IMR-90 (cell line): ENCODE data around the gene ZNF470. TPM values are rescaled to one million over a fixed set of nuclear protein-coding genes. Genes with fewer than 3 reads are reported as not detected.

Experiments used
- ATAC-seq: fragments of 200-7000 bp; cut with Tn5 transposase; 2 replicates; pipeline ENCODE4 v1.9.1; 2020; ENCODE audit warnings: low read depth, mild to moderate bottlenecking, moderate library complexity
- BruUV-seq: library from RNA; stranded (reverse); fragments of 400-500 nt; replicated peaks from 2 replicates; lab custom pipeline; 2021; lab: Mats Ljungman, UMichigan
- CTCF ChIA-PET: fragments of 300-600 bp; formaldehyde crosslinking; extraction: SDS; loops from one replicate; lab custom pipeline; 2021; ENCODE audit warnings: antibody characterized with exemption; lab: Yijun Ruan, JAX
- POLR2A ChIA-PET: fragments of 300-600 bp; sonication (Branson Sonifier 250); formaldehyde crosslinking; loops from one replicate; lab custom pipeline; 2022; ENCODE audit warnings: antibody characterized with exemption; ENCODE audit not compliant: unreplicated experiment; lab: Charles Lee
- DNase-seq: peaks from one replicate; pipeline ENCODE4 v3.0.0; 2013
- H2AFZ ChIP-seq: replicated peaks from 2 replicates; pipeline ENCODE3; 2013; ENCODE audit warnings: low read length, mild to moderate bottlenecking; ENCODE audit not compliant: poor library complexity
- H2AK5ac ChIP-seq: 2 replicates; pipeline ENCODE4 v1.6.1; 2013; ENCODE audit warnings: low read depth, low read length, inconsistent platforms
- H2AK9ac ChIP-seq: replicated peaks from 2 replicates; pipeline ENCODE3; 2013; ENCODE audit warnings: mild to moderate bottlenecking, low read depth, low read length, moderate library complexity; ENCODE audit not compliant: poor library complexity
- H2BK120ac ChIP-seq: 2 replicates; pipeline ENCODE4 v1.6.1; 2013; ENCODE audit warnings: low read depth, low read length, inconsistent platforms
- H2BK15ac ChIP-seq: 3 replicates; pipeline ENCODE4 v1.6.1; 2013; ENCODE audit warnings: low read depth, low read length, inconsistent platforms
- H2BK20ac ChIP-seq: 2 replicates; pipeline ENCODE4 v1.6.1; 2013; ENCODE audit warnings: low read depth, mild to moderate bottlenecking, inconsistent platforms, low read length, moderate library complexity
- H2BK5ac ChIP-seq: 2 replicates; pipeline ENCODE4 v1.6.1; 2013; ENCODE audit warnings: mild to moderate bottlenecking, low read depth, low read length, inconsistent platforms; ENCODE audit not compliant: poor library complexity, severe bottlenecking
- H3K14ac ChIP-seq: replicated peaks from 2 replicates; pipeline ENCODE4 v1.6.1; 2013; ENCODE audit warnings: low read depth, low read length, inconsistent platforms
- H3K18ac ChIP-seq: 2 replicates; pipeline ENCODE4 v1.6.1; 2013; ENCODE audit warnings: low read depth, low read length, control low read depth
- H3K23ac ChIP-seq: 2 replicates; pipeline ENCODE4 v1.6.1; 2013; ENCODE audit warnings: low read depth, low read length, inconsistent platforms
- H3K27ac ChIP-seq: 2 replicates; pipeline ENCODE4 v1.5.1; 2013; ENCODE audit warnings: mild to moderate bottlenecking, control low read depth, low read length; ENCODE audit not compliant: insufficient read depth
- H3K27me3 ChIP-seq: 2 replicates; pipeline ENCODE4 v1.6.1; 2013; ENCODE audit warnings: low read length; ENCODE audit not compliant: control insufficient read depth, insufficient read depth
- H3K36me3 ChIP-seq: 2 replicates; pipeline ENCODE4 v1.6.1; 2013; ENCODE audit warnings: low read length, mixed read lengths; ENCODE audit not compliant: control insufficient read depth, insufficient read depth
- H3K4ac ChIP-seq: 2 replicates; pipeline ENCODE4 v1.6.1; 2013; ENCODE audit warnings: low read depth, low read length, inconsistent platforms
- H3K4me1 ChIP-seq: 2 replicates; pipeline ENCODE4 v1.6.1; 2013; ENCODE audit warnings: low read length, mixed read lengths; ENCODE audit not compliant: control insufficient read depth, insufficient read depth
- H3K4me2 ChIP-seq: 2 replicates; pipeline ENCODE4 v1.6.1; 2013; ENCODE audit warnings: low read depth, mild to moderate bottlenecking, control low read depth, low read length, moderate library complexity
- H3K4me3 ChIP-seq: 2 replicates; pipeline ENCODE4 v1.5.1; 2013; ENCODE audit warnings: low read depth, mild to moderate bottlenecking, control low read depth, low read length, moderate library complexity; ENCODE audit not compliant: insufficient read depth
- H3K56ac ChIP-seq: 2 replicates; pipeline ENCODE4 v1.6.1; 2013; ENCODE audit warnings: low read length, inconsistent platforms; ENCODE audit not compliant: insufficient read depth; ENCODE audit errors: extremely low read depth
- H3K79me1 ChIP-seq, 2 experiments: 2 replicates each; pipeline ENCODE4 v1.6.1; 2013; ENCODE audit warnings: low read length in 2 of 2, inconsistent platforms in 1 of 2, low read depth in 1 of 2
- H3K9ac ChIP-seq: 2 replicates; pipeline ENCODE4 v1.6.1; 2013; ENCODE audit warnings: low read depth, low read length, control low read depth
- H3K9me1 ChIP-seq: 2 replicates; pipeline ENCODE4 v1.6.1; 2013; ENCODE audit warnings: low read length, inconsistent platforms; ENCODE audit not compliant: insufficient read depth
- H3K9me3 ChIP-seq: 2 replicates; pipeline ENCODE4 v1.6.1; 2013; ENCODE audit warnings: low read length; ENCODE audit not compliant: control insufficient read depth, insufficient read depth
- H4K20me1 ChIP-seq: 2 replicates; pipeline ENCODE4 v1.6.1; 2013; ENCODE audit warnings: low read length, inconsistent platforms; ENCODE audit not compliant: insufficient read depth
- H4K5ac ChIP-seq: 2 replicates; pipeline ENCODE4 v1.6.1; 2013; ENCODE audit warnings: mild to moderate bottlenecking, low read depth, low read length, control low read depth
- H4K8ac ChIP-seq, 2 experiments: 2 replicates each; pipeline ENCODE4 v1.6.1; 2013; ENCODE audit warnings: low read depth in 2 of 2, low read length in 2 of 2, control low read depth in 1 of 2, inconsistent platforms in 1 of 2
- H4K91ac ChIP-seq: 2 replicates; pipeline ENCODE4 v1.6.1; 2013; ENCODE audit warnings: low read depth, low read length, inconsistent platforms; ENCODE audit not compliant: insufficient read depth
- CHD1 ChIP-seq: IDR thresholded peaks from 2 replicates; pipeline ENCODE4 v1.6.1; 2012; ENCODE audit warnings: low read depth, low read length, improper control_type of control experiment
- CTCF ChIP-seq: conservative IDR thresholded peaks from 2 replicates; pipeline ENCODE4 v1.5.1; 2012; ENCODE audit warnings: mild to moderate bottlenecking, low read depth, low read length, improper control_type of control experiment
- NFE2L2 ChIP-seq: fragments of 150-350 bp; IDR thresholded peaks from 2 replicates; pipeline ENCODE4 v1.6.1; 2016; ENCODE audit warnings: low read depth, mild to moderate bottlenecking, low read length
- RCOR1 ChIP-seq: IDR thresholded peaks from 2 replicates; pipeline ENCODE4 v1.6.1; 2012; ENCODE audit warnings: mild to moderate bottlenecking, low read length, improper control_type of control experiment; ENCODE audit not compliant: insufficient replicate concordance
- RFX5 ChIP-seq: IDR thresholded peaks from 2 replicates; pipeline ENCODE4 v1.8.0; 2012; ENCODE audit warnings: low read depth, mild to moderate bottlenecking, low read length, moderate library complexity
- WGBS, 2 experiments: methylation state at CpG; one replicate each; pipeline versions ENCODE4 v1.1.5 to v1.1.7; 2013; ENCODE audit warnings: missing lambda C conversion rate in 2 of 2; ENCODE audit not compliant: insufficient read length in 1 of 2; ENCODE audit errors: extremely low coverage in 2 of 2; 5-methylcytosine and 5-hydroxymethylcytosine counted together
- dilution Hi-C: fragments of 300-500 bp; cut with HindIII; formaldehyde crosslinking; loops from one replicate; pipeline ENCODE4 v1.14.3; 2018; ENCODE audit warnings: low sequenced_read_pairs; ENCODE audit not compliant: unreplicated experiment
- in situ Hi-C: fragments of 300-500 bp; cut with MboI; formaldehyde crosslinking; loops from 3 replicates; pipeline ENCODE4 v1.14.3; 2019; ENCODE audit warnings: low sequenced_read_pairs, inconsistent platforms, mixed read lengths
- intact Hi-C: fragments of 100-400 bp; cut with micrococcal nuclease; formaldehyde crosslinking; loops from 2 replicates; pipeline ENCODE4 v1.10.0; 2022
- polyA plus RNA-seq, 3 experiments: library from polyadenylated mRNA; depleted of rRNA; stranded (reverse); fragments of >200 nt; gene quantifications; 2 replicates each; pipeline ENCODE4 v1.2.3, GENCODE V29; 2012; ENCODE audit warnings: low replicate concordance in 1 of 3
- total RNA-seq: library from RNA; depleted of rRNA; stranded (reverse); fragments of >200 nt; gene quantifications from 2 replicates; pipeline ENCODE4 v1.2.3, GENCODE V29; 2012

The ZNF470 gene
- total and polyA plus RNA-seq, 2 of the 4 experiments (the other 2 are of a cell fraction) = 1.7 to 3.8 TPM

- no peak overlapping the region for H2BK15ac ChIP-seq
- H3K4me2 ChIP-seq = no peak overlapping the region
- H3K79me1 ChIP-seq = peaks cover 12 to 21% of the 10 kb centered on the region in 2 experiments
- no peak overlapping the region for H2BK5ac ChIP-seq
- no peak overlapping the region for H3K18ac ChIP-seq
- no peak overlapping the region for H4K91ac ChIP-seq
- no TSS peak for BruUV-seq
- no peaks in the 10 kb centered on the region for H3K9me1 ChIP-seq
- DNase-seq (no peak), ATAC-seq (no peak)
- no peak overlapping the region for H3K4ac ChIP-seq
- H3K4me3 ChIP-seq = no peak overlapping the region
- no peak overlapping the region for H2BK120ac ChIP-seq
- no peaks in the 10 kb centered on the region for H4K20me1 ChIP-seq
- no peak overlapping the region for H3K27ac ChIP-seq
- no peak overlapping the region for H4K5ac ChIP-seq
- no peak overlapping the region for H3K9ac ChIP-seq
- in situ Hi-C loops (no loop called here), intact Hi-C loops (no loop called here), dilution Hi-C loops (no loop called here)
- H3K56ac ChIP-seq = no peak overlapping the region
- H2AK9ac ChIP-seq = no peak overlapping the region
- H3K23ac ChIP-seq = no peak overlapping the region
- H2AK5ac ChIP-seq = no peak overlapping the region
- no peak overlapping the region for H3K14ac ChIP-seq
- 100% methylated on average over 1 of the region's 2 CpGs; no CpG with 5 or more reads in 1 of the 2 experiments for WGBS, 2 experiments
- no peaks in the 10 kb centered on the region for H3K27me3 ChIP-seq
- no peak overlapping the region for H2AFZ ChIP-seq
- ChIA-PET POLR2A (no interaction called here), CTCF (no interaction called here)
- H2BK20ac ChIP-seq = no peak overlapping the region
- H3K4me1 ChIP-seq = no peaks in the 10 kb centered on the region
- H3K36me3 ChIP-seq = peaks cover 15% of the 10 kb centered on the region
- TF ChIP-seq NFE2L2 (no peak), RCOR1 (no peak), CTCF (no peak), CHD1 (no peak), RFX5 (no peak)
- no peak overlapping the region for H4K8ac ChIP-seq
- peaks cover 47% of the 10 kb centered on the region for H3K9me3 ChIP-seq
These were observed 45.5 kb downstream of the ZNF470 start for GRCh38 chr19:56612737-56613136.
